HG03342 (cell line): ENCODE results near the gene TEAD3.
A peak's percentile ranks its signal among the peaks of the same experiment; 100 is the strongest.
"Not testable (repeated sequence)": the region's sequence is repeated elsewhere in the genome, so short reads cannot be mapped to it uniquely, and the experiment has no call there.

Experiments
- ATAC-seq: cut with Tn5 transposase; IDR thresholded peaks from one replicate; pipeline ENCODE4 v1.9.1; 2021; ENCODE audit warnings: mild to moderate bottlenecking, moderate library complexity; ENCODE audit not compliant: unreplicated experiment

TEAD3 gene

DNA sequence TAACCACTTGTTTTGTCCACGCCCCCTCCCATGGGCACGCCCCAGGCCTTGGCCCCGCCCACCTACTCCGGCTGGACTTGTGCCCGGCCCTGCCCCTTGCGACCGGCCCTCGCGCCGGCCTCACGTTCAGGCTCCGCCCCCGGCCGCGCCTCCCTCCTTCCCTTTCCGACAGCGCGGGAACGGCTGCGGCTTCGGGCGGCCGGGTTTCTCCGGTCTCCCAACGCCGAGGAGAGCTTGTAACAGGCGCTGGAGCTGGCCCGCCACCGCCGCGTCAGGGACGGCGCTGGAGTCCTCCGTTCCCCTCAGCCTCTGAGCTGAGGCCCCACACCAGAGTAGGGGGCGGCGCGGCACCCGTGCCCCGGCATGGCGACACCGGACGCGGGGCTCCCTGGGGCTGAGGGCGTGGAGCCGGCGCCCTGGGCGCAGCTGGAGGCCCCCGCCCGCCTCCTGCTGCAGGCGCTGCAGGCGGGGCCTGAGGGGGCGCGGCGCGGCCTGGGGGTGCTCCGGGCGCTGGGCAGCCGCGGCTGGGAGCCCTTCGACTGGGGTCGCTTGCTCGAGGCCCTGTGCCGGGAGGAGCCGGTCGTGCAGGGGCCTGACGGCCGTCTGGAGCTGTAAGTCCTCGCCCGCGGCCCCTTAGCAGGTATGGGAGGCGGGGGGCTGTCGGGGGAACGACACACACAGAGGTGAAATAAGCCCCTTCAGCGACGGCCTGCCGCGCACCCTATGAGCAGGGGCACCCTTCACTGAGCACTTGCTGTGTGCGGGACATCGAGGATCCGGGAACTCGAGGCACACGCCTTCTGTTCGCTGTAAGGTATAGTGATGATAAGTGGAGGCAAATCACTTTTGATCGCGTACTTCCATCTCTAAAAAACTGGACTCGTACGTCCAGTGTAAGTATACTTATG lies 44.4 kb downstream of the TEAD3 start, which contains the start of gene FANCE:
Gene FANCE (plus strand): TSS at position 156 of the 908 bp plus-strand sequence. CDS start 208 bp downstream, at position 364.
- peak; percentile 91 for ATAC-seq

DNA sequence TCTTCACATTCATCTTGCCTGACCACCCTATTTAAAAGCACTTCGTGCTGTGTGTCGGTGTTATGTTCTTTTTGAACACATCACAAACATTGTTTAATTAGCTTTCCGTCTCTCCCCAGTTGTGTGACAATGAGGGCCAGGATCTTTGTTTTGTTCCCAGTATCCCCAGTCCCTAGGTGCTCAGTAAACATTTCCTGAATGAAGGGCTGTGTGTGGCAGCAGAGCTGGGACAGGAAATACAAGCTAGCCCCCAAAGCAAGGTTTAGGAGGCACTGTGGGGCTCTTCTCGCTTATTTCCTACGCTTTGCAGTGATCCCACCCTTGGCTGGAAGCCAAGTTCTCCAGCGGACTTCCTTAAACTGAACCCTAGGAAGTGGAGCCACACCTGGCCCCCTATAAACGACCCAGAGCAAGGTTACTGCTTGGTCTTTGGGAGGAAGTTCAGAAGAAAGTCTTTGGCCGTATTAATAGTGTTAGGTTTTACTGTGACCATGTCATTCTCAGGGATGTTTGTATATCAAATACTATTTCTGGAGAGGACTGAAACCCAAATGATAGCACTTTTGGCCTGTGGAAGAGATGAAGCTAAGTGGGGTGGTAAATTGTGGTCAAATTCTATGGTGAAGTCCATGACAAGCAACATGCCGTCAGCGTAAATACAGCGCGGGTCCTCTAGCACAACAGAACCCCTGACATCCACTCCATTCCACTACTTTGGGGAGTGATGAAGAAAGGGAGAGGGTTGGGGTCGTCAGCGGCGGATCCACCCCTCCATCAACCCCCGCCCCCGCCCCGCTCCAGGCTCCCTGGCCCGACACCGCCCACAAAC lies 45.3 kb downstream of the TEAD3 start:
- ATAC-seq, result no peak

DNA sequence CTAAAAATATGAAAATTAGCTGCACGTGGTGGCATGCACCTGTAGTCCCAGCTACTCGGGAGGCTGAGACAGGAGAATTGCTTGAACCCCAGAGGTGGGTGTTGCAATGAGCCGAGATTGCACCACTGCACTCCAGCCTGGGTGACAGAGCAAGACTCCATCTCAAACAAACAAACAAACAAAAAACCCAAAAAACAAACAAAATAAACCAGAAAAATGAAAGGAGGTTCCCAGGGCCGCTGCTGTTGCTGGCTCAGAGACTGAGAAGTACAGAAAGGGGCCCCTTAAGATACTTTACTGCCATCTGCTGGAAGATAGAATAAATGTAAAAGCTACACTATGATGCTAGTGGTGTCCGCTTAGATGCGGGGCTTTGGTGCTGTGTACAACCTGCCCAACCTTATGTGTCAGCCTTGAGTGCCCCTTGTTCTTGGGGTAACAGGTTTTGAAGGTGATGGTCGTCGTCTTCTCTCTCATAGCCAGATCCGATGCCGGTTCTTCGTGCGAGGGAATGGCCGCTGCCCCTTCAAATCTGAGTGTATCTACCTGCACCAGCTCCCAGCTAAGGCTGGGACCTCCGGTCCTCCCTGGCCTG lies 47.5 kb downstream of the TEAD3 start:
- ATAC-seq, result peak; percentile 33

DNA sequence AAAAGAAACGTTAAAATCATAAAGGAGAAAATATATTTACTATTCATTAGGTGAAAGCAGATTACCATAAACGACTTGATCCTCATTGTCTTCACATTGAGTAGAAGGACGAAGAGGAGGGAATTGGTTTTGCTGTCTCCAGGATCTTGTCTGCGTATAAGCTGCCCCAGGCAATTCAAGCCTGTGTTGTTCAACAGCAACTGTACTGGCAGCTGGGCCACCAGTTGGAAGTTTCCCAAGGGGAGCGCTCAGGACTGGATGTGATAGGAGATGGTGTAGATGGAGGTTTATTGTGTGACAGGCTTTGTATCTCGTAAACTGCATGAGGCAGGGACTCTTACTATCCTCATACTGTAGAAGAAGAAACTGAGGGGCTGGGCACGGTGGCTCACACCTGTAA lies 48.7 kb downstream of the TEAD3 start:
- ATAC-seq, result no peak

DNA sequence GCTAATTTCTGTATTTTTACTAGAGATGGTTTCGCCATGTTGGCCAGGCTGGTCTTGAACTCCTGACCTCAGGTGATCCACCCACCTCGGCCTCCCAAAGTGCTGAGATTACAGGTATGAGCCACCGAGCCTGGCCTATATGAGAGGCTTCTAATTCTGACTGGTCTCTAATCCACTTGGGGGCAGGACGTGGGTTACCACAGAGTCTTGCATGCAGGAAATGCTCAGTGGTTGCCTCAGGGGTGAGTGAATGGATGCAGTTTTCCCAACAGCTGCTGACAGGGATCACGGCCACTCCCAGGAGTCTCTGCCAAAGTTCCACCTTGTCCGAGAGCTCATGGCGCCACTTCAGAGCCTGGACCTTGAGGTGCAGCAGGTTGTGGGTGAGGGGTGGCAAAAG lies 51.2 kb downstream of the TEAD3 start:
- ATAC-seq, result no peak

DNA sequence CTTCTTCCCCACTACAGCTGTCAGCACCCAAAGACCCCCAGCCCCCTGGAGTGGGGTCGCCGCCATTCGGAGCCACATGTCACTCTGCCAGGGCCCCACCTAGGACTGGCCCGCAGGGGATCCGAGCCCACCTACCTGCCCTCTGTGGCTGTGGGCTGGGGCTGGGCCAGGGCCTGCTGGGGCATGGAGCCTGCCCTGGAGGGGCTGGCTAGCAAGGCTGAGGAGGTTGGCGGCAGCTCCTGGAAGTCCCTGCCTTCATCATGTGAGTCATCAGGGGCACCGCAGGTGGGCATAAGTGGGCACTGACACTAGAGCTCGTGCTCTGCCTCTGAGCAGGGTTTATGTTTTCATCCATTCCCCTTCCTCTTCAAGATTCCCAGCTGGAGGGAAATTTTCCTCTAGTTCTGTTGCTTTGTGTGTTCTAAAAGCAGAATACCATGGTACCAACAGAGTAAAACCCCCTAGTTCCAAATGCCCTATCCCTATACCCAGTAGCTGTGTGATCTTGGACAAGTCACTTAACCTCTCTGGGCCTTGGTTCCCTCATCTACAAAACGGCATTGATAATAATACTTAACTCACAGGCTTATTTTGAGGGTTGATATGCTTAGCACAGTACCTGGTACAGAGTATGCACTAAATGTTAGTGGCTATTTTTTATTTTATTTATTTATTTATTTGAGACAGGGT lies 53.4 kb downstream of the TEAD3 start:
- no peak for ATAC-seq

DNA sequence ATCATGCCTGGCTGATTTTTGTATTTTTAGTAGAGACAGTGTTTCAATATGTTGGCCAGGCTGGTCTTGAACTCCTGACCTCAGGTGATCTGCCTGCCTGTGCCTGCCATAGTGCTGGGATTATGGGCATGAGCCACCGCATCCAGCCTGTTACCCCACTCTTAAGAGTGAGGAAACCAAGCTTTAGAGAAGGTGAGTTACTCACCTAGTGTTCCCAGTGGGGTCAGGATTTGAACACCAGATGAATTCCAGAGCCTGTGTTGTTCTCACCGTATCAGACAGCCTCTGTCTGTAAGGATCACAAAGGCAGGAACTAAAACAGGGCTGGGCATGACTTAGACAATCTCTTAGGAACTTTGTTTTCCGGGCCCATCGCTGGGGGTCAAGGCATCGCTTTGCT lies 54.2 kb downstream of the TEAD3 start:
- no peak for ATAC-seq

DNA sequence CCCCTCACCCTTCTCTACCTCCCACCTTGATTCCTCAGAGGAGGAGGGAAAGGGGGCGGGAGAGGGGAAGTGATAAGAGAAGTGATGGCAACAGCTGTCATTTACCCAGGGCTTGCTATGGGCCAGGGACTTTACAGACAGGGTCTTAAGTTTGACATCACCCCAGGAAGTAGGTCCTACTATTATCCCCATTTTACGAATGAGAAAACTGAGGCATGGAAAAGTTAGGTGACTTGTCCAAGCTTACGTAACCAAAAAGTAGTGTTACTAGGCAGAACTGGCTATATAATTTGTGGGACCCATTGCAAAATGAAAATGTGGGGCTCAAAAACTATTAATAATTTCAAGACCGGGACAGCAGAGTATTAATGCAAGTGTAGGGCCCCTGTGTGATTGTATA lies 55.2 kb downstream of the TEAD3 start:
- ATAC-seq, result no peak

DNA sequence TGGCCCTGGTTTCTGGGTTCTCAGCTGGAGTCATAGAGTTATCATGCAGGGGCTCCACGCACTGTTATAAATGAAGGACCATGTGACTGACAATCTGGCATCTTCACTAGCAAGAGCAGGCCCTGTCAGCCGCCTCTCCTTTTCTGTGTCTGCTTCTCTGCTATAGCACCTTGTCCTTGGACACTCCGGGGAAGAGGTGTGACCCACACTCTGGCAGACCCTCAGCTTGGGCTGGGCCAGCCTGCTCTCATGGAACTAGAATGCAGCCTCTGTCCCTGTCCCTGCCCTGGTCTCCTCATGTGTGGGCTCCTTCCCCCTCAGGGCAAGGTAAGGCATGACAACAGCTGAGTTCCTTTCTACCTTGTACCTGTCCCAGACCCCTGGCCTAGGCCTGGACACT lies 55.7 kb downstream of the TEAD3 start:
- ATAC-seq, result no peak

DNA sequence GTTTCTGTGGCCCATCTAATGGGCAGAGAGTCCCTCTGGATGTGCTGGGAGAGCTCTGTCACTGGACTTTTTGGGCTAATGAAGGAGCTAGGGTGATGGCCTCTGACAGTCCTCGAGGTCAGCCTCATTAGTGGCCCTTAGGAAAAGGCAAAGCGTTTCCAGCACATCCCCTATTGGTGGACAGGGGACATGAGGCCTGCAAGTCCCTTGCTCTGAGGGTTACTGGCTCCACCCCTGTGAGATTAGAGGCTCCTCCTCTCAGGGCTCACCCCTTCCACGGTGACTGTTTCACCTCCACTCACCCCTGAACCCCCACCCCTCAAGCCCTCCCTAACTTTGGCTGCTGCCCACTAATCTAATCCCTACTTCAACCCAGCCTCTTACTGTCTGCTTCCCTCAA lies 57.6 kb downstream of the TEAD3 start:
- ATAC-seq, result no peak

DNA sequence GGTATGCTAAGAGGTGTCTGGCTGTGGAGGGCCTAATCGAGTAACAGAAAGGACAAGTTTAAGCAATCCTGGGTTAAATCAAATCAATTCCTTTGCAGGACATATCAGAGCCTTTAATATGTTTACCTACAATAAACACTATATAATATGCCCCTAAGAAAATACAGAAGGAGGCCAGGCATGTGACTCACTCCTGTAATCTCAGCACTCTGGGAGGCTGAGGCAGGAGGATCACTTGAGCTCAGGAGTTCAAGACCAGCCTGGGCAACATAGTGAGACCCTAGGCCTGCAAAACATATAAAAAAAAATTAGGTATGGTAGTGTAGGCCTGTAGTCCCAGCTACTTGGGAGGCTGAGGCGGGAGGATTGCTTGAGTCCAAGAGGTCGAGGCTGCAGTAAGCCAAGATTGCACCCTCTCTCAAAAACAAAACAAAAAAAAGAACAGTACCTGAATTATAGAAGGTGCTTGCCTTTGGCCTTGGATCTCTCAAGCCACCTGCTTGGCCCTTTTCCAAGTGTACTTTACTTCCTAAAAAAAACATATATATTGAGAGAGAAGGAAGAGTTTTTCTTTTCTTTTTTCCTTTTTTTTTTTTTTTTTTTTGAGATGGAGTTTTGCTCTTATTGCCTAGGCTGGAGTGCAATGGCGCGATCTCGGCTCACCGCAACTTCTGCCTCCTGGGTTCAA lies 58.4 kb downstream of the TEAD3 start:
- ATAC-seq, result not testable (repeated sequence)

DNA sequence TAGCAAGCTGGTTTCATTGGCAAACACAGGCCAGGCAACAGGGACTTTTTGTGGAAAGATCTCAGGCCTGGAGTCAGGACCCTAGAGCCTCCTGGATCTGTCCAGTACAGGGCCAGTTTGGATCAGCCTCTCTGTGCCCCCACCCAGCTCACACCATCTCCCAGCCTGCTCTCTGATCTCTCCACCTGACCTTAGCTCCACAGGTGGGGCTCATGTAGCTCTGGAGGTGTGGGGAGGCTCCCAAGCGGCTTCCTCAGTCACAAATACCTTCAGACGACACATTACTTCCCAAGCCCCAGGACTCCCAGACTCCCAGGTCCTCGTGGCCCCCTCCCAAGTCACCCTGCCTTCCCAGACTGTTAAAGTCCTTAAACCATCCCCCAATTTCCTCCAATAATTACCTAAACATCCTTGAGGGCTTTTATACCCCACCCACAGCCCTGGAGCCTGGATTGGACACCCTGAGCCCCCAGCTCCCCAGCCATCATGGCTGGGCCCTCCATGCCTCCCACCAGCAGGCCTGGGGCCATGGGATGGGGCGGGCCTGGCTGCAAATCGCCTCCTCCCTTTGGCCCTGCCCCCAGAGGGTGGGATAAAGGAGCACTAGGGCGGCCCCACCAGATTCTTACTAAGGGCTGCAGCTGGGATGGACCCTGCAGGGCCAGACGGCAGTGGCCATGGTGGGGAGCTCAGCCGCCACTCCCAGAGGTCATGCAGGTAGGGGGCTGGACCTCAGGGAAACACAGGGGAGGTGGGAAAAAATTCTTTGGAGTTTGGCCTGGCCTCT lies 60.6 kb downstream of the TEAD3 start:
- ATAC-seq, result no peak

DNA sequence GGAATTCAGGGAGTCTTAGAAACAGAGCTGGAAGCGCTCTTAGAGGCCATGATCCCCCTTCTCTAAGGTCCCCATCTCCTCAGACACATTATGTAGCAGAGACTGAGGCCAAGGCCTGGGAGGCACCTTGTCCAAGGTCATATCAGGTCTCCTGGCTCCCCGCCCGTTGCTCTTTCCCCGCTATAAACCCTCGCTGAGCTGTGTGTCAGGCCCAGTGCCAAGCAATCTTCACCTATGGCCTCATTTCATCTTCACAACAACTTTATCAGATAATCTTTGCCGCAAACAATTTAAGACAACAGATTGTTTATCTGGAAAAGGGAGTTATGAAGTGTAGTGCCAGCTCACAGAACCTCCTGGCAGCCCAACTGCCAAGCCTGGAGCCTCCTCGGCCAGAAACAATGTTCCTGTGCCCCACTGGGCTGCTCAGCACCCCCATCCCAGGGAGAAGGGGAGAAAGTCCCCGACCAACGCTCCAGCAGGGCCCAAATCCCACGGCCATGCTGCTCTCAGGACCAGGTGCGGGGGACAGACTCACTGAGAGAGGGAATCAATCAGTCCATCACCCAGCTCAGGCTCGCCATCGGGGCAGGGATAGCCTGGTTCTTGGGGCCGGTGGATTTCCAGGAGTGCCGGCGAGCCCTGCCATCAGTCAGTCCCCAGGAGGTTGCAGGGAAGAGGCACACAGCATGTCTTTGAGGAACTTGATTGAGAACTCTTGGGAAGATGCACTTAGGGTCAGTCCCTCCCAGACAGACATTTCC lies 61.6 kb downstream of the TEAD3 start:
- ATAC-seq, result no peak

DNA sequence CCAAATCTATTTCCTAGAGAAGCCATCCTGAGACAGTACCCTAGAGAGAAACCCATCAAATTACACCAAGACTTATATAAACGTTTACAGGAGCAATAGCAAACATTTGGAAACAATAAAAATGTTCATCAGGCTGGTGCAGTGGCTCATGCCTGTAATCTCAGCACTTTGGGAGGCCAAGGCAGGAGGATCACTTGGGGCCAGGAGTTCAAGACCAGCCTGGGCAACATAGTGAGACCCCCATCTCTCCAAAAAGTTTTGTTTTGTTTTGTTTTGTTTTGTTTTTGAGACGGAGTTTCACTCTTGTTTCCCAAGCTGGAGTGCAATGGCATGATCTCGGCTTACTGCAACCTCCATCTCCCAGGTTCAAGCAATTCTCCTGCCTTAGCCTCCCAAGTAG lies 64.2 kb downstream of the TEAD3 start:
- ATAC-seq, result not testable (repeated sequence)

DNA sequence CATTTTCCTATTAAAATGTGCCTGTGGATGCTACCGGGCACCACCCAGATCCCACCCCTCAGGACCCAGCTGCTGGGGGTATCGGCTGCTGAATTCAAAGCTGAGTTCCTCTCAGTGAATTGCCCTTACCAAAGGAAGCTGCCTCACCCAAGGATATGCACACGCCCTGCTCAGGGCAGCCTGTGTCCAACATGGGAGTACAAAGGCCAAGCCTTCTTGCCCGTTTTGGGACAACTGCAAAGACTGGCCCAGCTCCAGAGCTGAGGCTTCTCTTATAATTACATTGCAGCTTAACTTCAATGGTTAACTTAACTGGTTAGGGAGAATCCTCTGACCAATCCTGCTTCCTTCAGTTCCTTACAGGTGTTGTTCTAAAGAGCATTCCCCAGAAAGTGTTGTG lies 64.6 kb downstream of the TEAD3 start:
- no peak for ATAC-seq

DNA sequence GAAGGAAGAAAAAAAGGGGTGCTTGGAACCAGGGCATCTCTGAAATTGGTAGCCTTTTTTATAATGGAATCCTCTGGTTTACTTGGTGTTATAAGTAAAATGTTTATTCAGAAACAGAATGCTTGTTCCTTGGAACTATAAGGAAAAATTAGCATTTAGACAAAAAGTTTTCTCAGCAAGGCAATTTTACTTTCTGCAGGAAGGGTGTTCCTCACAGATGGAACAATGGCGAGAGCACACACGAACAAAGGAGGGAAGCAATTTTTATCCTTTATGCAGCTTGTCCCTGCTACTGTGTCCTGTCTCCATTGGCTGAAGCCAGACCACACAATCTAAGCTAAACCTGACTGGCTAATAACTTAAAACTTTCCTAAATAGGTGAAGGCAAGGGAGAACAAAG lies 67.4 kb downstream of the TEAD3 start:
- ATAC-seq, result no peak

DNA sequence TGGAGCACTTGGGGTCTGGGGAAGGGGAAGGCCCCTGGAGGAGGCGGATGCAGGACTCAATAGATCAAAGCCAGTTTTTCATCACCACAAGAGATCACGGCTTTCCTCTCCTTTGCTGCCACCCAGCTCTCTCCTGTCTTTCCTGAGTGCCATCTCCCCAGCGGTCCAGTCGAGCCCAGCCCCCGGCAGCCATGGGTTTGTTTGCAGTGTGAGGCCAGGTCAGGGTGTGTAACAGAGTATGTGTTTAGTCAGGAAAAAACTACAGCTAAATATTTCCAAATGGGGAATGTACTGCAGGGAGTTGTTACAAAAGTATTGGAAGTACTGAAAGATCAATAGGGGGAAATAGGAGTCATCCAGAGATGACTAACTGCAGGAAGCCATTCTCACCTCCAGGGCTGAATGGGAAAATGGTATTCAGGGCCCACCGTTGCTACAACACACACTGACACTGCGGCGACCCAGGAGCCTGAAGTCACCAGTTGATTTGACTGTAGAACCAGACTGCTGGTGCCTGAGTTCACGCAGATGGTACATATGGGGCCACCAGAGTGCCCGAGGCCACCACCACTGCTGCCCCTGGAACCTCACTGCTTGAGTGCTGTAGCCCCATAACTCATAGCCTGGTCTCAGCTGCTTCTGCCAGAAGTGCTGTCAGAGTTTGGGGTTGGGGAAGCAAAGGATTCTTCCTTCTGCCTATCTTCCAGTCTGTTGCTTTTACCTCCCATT lies 68.3 kb downstream of the TEAD3 start:
- no peak for ATAC-seq

DNA sequence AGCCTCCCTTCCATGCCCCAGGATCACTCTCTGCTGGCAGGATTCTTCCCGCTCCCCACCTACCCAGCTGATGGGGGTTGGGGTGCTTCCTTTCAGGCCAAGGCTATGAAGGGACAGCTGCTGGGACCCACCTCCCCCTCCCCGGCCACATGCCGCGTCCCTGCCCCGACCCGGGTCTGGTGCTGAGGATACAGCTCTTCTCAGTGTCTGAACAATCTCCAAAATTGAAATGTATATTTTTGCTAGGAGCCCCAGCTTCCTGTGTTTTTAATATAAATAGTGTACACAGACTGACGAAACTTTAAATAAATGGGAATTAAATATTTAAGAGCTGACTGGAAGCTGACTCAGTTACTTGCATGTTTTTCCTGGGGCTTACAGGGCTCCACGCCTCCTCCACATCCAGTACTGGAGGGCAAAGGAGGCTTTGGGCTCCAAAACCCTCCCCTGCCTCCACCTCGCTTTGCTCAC lies 69.0 kb downstream of the TEAD3 start:
- ATAC-seq, result no peak
